GM18517 (cell line): Measurements from ENCODE around the gene FRYL.
"Not testable (repeated sequence)": the region's sequence is repeated elsewhere in the genome, so short reads cannot be mapped to it uniquely, and the experiment has no call there.

Experiments used
- ATAC-seq: cut with Tn5 transposase; IDR thresholded peaks from one replicate; pipeline ENCODE4 v1.9.1; 2021; ENCODE audit warnings: mild to moderate bottlenecking, moderate library complexity; ENCODE audit not compliant: unreplicated experiment

The FRYL gene

DNA sequence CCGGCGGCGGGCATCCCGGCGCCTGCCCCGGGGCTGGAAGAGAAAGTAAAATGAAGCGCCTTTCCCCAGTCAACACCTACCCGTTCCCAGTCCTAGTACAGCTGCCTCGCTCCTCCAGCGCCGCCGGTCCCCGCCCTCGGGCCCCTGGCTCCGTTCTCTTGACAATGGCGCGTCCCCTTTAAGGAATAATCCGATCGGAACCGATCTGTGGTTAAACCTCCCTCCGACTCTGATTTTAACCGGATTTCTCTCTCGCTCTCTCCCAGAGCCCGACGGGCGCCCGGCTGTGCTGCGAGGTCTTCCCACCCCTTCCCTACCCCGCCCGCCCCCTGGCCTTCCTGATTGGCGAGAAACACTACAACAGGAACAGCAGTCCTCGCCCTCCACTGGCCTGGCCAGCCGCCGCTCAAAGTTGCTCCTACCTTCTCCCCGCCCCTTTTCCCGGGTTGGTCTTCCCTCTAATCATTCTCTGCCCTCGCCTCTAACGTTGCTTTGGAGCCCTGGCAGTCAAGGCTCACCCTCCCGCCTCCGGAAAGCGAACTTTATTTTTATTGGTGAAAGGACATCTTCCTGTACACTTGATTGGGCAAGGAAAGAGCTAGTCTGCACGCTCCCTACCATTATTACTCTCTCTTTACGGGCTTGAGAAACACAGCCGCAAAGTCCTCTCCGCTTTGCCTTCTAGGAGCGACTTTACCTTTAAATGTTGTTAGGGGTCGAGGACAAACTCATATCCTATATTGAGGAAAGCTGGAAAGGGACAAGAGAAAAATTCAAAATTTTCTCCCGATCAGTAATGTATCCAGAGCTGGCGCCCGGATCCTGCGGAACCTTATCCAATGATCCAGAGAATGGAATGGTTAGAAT lies at the start of gene FRYL:
Gene FRYL, minus strand, starts transcription at position 282 of the 867 bp plus-strand sequence. CDS start 145,869 bp downstream, outside the sequence.
- ATAC-seq, result peak; percentile 86

DNA sequence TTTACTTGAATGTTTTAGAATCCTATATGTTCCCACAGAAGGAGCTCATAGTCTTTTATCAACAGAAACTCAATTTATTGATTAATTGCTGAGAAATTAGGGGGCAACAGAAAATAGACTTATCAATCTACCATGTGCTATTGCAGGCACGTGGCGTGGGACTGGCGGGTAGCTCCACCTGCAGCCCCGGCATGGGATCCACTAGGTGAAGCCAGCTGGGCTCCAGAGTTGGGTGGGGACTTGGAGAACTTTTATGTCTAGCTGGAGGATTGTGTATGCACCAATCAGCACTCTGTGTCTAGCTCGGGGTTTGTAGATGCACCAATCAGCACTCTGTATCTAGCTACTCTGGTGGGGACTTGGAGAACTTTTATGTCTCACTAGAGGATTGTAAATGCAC lies 47.5 kb upstream of the FRYL start:
- no peak for ATAC-seq

DNA sequence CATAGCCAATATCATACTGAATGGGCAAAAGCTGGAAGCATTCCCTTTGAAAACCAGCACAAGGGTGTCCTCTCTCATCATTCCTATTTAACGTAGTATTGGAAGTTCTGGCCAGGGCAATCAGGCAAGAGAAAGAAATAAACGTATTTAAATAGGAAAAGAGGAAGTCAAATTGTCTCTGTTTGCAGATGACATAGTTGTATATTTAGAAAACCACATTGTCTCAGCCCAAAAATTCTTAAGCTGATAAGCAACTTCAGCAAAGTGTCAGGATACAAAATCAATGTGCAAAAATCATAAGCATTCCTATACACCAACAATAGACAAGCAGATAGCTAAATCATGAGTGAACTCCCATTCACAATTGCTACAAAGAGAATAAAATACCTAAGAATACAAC lies 41.4 kb upstream of the FRYL start:
- not testable (repeated sequence) for ATAC-seq

GRCh38 chr4:48816971-48817370 lies 36.9 kb upstream of the FRYL start:
- no peak for ATAC-seq

DNA sequence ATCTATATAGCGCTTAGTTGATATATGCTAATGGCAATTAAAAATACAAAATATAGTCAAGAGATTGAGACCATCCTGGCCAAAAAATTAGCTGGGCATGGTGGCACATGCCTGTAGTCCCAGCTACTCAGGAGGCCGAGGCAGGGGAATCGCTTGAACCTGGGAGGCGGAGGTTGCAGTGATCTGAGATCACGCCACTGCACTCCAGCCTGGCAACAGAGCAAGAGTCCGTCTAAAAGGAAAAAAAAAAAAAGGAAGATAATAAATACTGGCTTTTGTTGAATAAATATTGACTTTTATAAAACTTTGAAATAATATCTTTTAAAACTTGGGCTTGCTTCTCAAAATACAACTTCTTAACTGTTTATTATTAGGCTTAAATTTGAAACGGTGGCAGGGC lies 36.2 kb upstream of the FRYL start:
- not testable (repeated sequence) for ATAC-seq

GRCh38 chr4:48815483-48815882 lies 35.4 kb upstream of the FRYL start:
- ATAC-seq, result no peak

GRCh38 chr4:48813964-48814363 lies 33.9 kb upstream of the FRYL start:
- ATAC-seq, result peak; percentile 93

DNA sequence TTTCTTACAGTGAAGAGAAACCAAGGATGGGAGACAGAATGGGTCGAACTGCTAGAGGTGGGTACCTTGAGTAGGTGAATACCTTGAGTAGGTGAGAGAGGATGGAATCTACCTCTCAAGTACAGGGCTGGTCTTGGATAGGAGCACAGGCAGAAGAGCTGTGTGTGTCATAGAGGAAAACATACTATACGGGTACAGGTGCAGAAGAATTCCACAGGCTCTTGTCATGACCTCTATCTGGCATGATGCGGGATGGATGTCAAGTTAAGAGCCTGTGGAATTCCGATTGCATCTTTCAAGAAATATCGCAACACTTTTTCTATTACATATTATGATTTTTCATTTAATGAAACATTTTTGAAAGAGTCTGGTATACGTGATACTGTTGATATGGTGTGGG lies 32.8 kb upstream of the FRYL start:
- ATAC-seq, result no peak

- no peak for ATAC-seq
Observed at GRCh38 chr4:48804584-48805301, 24.7 kb upstream of the FRYL start.

DNA sequence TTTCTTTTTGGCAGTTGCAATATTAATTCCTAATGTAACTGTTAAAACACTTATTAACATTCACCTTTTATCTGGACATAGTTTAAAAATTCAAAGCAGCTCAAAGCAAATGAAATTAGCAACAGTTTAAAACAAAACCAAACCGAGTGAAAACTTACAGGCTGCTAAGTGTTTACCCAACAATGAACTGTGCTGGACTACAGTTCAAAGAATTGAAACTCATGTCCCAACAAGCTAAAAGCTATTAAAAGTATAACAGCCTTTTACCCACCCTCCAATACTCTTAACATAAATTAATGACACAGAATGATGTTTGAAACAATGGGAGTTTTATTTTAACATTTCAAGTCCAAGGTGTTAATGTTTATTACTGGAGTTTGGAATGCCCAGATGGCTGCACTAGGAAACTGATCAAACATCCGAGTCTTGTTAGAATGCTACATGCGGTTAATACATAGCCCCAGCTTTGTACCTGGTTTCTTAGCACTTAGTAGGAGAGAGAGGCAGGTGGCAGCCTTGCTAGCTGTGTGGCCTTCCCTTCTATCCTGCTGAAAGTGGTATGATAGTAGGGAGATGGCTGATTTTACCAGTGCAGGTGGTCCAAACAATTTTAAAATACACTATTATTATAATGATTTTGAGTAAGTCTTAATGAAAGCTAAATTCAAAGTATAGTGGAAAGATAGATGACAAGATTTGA lies 21.1 kb upstream of the FRYL start:
- ATAC-seq, result no peak

GRCh38 chr4:48800155-48800554 lies 20.1 kb upstream of the FRYL start:
- ATAC-seq, result not testable (repeated sequence)

- no peak for ATAC-seq
Observed at GRCh38 chr4:48799157-48799556, 19.1 kb upstream of the FRYL start.

DNA sequence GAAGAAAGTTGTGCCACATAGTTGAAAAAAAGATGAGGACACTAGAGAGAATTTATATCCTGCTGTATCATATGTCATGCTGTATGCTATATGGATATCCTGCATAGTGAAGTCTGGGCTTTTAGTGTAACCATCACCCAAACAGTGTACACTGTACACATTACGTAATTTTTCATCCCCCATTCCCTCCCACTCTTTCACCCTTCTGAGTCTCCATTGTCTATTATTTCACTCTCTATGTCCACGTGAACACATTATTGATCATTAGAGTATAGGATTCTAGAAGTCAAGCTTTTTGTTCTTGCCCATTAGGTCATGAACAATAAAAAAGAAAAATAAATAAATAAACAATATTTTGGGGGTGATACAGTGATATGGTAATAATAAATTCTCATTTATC lies 18.0 kb upstream of the FRYL start:
- no peak for ATAC-seq

- no peak for ATAC-seq
Observed at GRCh38 chr4:48796927-48797679, 17.0 kb upstream of the FRYL start.

DNA sequence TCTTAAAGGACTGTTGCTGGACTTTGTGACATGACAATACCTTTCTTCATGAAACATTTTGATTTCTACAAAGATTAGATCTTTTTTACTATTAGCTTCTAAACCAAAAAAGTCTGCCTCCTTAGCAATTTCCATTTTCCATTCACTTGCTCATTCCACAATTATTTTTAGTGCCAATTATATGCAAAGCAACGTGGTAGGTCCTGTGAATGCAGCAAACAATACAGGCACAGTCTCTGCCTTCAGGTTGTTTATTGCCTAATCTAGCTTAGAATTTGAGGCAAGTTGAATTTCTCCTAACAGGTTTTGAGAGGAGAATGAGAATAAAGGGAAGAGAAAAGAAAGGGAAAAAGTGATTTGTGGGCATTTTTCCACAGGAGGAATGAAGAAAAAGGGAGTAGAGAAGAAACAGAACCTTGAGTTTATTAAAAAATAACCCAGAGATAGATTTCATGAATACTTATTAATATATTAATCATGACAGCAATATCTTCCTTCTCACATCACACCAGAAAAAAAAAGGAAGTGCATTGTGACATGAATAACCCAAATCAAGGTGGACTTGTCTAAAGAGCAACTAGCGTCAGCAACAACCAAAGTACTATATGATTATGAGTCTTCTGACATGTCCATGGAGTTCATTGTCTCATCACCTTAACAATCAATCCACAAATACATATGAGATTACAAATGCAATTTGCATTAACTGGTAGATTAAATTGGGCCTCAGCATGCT lies 16.3 kb upstream of the FRYL start:
- ATAC-seq, result no peak

DNA sequence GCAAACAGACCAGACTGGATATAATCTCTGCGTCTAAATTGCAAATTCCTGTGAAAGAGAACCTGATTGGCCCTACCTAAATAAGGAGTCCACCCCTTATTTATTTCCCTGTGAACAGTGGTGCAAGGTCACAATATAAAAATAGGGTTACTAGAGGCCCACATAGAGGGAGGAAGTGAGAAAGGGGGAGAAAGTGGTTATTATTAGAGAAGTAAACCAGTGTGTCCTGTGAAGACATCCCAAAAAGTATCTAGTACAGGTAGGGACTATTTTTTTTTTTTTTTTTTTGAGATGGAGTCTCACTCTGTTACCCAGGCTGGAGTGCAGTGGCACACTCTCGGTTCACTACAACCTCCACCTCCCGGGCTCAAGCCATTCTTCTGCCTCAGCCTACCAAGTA lies 15.0 kb upstream of the FRYL start:
- no peak for ATAC-seq

DNA sequence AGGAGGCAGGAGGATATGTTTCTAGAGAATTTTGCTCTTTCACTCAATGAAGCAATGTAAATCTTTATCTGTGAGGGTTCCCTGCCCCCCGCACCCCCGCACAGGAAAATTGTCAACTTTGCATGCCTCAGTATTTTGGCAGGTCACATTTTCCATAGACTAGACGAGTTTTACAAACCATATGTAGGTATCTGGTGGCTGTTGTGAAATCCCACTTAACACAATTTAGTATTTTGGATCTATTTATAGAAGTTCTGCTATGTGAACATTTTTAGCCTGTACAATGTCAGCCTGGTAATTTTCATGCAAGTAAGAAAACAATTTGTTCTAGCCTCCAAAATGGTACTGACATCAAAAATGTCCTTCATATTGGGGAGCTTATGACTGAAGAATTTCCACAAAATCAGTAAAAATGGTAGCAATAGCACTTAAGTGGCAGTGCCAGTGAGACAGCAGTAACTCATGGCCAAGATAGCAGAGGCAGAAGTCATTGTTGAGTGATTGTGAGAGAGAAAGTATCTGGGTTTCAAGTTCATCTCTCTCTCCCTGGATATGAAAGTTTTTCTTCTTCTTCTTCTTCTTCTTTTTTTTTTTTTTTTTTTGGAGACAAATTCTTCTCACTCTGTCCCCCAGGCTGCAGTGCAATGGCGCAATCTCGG lies 12.4 kb upstream of the FRYL start:
- ATAC-seq, result no peak

DNA sequence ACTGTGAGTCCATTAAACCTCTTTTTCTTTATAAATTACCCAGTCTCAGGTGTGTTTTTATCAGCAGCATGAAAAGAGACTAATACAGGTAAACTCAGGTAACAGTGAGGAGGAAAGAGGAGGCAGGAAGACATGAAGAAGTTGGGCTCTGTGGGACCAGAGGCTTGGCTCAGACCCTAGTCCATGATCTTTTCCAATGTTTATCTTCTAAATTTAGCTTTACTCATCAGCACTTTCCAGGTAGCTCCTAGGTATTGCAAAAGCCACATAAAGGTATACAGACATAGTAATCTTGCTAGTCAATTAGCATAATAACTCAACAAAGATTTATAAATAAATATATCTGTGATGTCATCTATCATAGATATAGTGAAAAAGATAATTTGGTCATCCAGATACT lies 11.2 kb upstream of the FRYL start:
- ATAC-seq, result no peak

DNA sequence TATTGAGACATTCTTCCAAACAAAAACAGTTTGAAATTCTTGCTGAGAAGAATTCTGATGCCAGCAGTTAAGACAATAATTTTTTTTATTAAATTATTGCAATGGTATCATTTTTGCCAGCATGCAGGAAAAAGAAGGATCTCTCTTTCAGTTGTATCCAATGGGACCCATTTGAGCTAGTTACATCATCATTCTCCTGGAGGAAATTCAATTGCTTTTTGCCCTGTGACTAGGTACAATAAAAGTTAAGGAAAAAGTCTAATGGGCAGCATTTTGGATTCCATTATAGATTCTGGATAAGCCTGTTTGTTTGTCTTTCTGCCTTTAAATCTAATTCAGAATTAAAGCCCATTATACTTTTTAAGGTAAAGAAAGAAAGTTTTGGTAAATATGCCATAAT lies 10.5 kb upstream of the FRYL start:
- ATAC-seq, result no peak

- ATAC-seq, result no peak
Observed at GRCh38 chr4:48787056-48787455, 7.0 kb upstream of the FRYL start.
